Kidney (tissue), 14 donors: Measurements from ENCODE around the gene CRTAC1. TPM values are rescaled to one million over a fixed set of nuclear protein-coding genes. Genes with fewer than 3 reads are reported as not detected.

ENCODE experiments used
- DNase-seq, 5 donors: peaks; one replicate each; pipeline ENCODE4 v3.0.0-alpha.2; 2013 to 2020
- FAIRE-seq: peaks from 2 replicates; lab custom pipeline; 2012; peaks lifted over from hg19 to GRCh38; lab: Jason Lieb, UNC
- H3K27ac ChIP-seq, 2 donors: one replicate each; pipeline ENCODE4 v1.7.0; 2013; ENCODE audit warnings: low read depth in 2 of 2, low read length in 2 of 2, inconsistent platforms in 1 of 2
- H3K27me3 ChIP-seq: one replicate; pipeline ENCODE4 v1.7.1; 2013; ENCODE audit warnings: low read length, inconsistent platforms; ENCODE audit not compliant: control insufficient read depth, insufficient read depth
- H3K36me3 ChIP-seq, 3 donors: one replicate each; pipeline versions ENCODE4 v1.7.0 to v1.7.1; 2013; ENCODE audit warnings: low read length in 3 of 3, control low read depth in 1 of 3, inconsistent platforms in 1 of 3; ENCODE audit not compliant: insufficient read depth in 3 of 3, control insufficient read depth in 2 of 3
- H3K4me1 ChIP-seq, 3 donors: one replicate each; pipeline versions ENCODE4 v1.7.0 to v1.7.1; 2013; ENCODE audit warnings: low read length in 3 of 3, inconsistent platforms in 1 of 3, low read depth in 1 of 3; ENCODE audit not compliant: control insufficient read depth in 2 of 3, insufficient read depth in 2 of 3
- H3K4me3 ChIP-seq, 3 donors: one replicate each; pipeline versions ENCODE4 v1.7.0 to v1.8.1; 2013; ENCODE audit warnings: low read length in 3 of 3, control low read depth in 1 of 3, inconsistent platforms in 1 of 3
- H3K9ac ChIP-seq, 3 donors: one replicate each; pipeline versions ENCODE4 v1.7.0 to v1.7.1; 2013; ENCODE audit warnings: low read length in 3 of 3, control low read depth in 1 of 3, inconsistent platforms in 1 of 3
- H3K9me3 ChIP-seq, 3 donors: one replicate each; pipeline versions ENCODE4 v1.7.0 to v1.7.1; 2013; ENCODE audit warnings: low read length in 3 of 3, control low read depth in 1 of 3, inconsistent platforms in 1 of 3; ENCODE audit not compliant: control insufficient read depth in 2 of 3, insufficient read depth in 1 of 3
- CTCF ChIP-seq: IDR thresholded peaks from 3 replicates; pipeline ENCODE4 v1.5.1; 2012; ENCODE audit warnings: mild to moderate bottlenecking, moderate library complexity, borderline replicate concordance; ENCODE audit not compliant: insufficient read depth; ENCODE audit errors: extremely low read depth
- intact Hi-C: fragments of 100-400 bp; cut with DNase I; formaldehyde crosslinking; loops from one replicate; pipeline ENCODE4 v1.11.1; 2022
- polyA plus RNA-seq: library from polyadenylated mRNA; stranded (reverse); fragments of 350-450 nt; fragmentation: Illumina TruSeq; extraction: RNeasy Lipid Tissue Mini Kit (QIAGEN cat#74804); gene quantifications from one replicate; pipeline ENCODE4 v1.2.3, GENCODE V29; 2014; ENCODE audit warnings: low read depth, low replicate concordance; ENCODE audit not compliant: insufficient read depth
- total RNA-seq: library from RNA; stranded (reverse); fragmentation: NEBNext Ultra II Directional; extraction: Animal tissue kit (Norgen Biotek cat#: 25700); gene quantifications from one replicate; pipeline ENCODE4 v1.2.1, GENCODE V29; 2021
- donor health status: control.
- donor health status: control.
- donor health status: control.
- donor health status: control.
- donor health status: control.
- donor health status: DM: yes; HTN: yes; CAD: no.
- donor health status: Normal renal cell carcinoma (clear cell type).

CRTAC1 gene
- total and polyA plus RNA-seq, 2 donors from 2014 or later = 6.1 to 7.2 TPM

- FAIRE-seq = no peak
- Histone ChIP-seq H3K27ac (no peak overlapping the region), H3K36me3 (no peaks in the 10 kb centered on the region), H3K9me3 (no peaks in the 10 kb centered on the region), H3K4me1 (peaks cover 0 to 3% (median 0%) of the 10 kb centered on the region in 3 donors), H3K4me3 (no peak overlapping the region), H3K27me3 (no peaks in the 10 kb centered on the region), H3K9ac (no peak overlapping the region)
- TF ChIP-seq CTCF = no peak
- DNase-seq = no peak
- intact Hi-C loops = no loop called here
Measured at GRCh38 chr10:97867220-97867800, 163.1 kb downstream of the CRTAC1 start.

DNA sequence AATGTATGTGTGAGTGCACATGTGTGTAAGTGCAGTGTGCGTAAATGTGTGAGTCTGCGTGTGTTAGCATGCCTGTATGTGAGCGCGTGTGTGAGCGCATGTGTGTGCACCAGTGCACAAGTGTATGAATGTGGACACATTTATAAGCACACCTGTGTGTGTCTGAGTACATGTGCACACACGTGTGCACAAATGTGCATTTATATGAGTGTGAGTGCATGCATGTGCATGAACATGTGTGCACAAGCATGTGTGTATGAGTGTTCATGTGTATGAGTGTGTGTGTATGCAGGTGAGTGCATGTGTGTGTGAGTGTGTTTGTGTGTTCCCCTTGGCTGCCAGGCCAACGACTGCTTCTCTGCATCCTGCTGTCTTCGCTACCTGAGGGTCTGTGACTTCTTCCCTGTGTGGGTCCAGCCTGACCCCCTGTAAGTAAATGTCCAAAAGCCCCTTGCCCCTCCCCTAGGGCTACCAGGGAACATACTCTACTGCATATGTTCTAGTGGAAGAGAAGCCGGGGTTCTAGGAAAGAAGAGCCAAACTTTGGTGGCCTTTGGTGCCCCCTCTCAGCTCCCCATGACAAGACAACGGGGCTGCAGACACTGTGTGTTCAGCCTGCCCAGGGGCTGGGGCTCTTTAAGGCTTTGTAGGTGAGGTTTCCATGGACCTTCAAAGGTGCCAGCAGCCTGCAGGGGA is 163.7 kb downstream of the CRTAC1 start:
- no peaks in the 10 kb centered on the region for H3K9me3 ChIP-seq
- H3K27me3 ChIP-seq = no peaks in the 10 kb centered on the region
- intact Hi-C loops = no loop called here
- TF ChIP-seq CTCF = no peak
- no peak for FAIRE-seq
- no peak overlapping the region for H3K9ac ChIP-seq
- H3K27ac ChIP-seq = no peak overlapping the region
- peaks cover 0 to 3% (median 0%) of the 10 kb centered on the region in 3 donors for H3K4me1 ChIP-seq
- H3K36me3 ChIP-seq = no peaks in the 10 kb centered on the region
- H3K4me3 ChIP-seq = no peak overlapping the region
- no peak for DNase-seq

DNA sequence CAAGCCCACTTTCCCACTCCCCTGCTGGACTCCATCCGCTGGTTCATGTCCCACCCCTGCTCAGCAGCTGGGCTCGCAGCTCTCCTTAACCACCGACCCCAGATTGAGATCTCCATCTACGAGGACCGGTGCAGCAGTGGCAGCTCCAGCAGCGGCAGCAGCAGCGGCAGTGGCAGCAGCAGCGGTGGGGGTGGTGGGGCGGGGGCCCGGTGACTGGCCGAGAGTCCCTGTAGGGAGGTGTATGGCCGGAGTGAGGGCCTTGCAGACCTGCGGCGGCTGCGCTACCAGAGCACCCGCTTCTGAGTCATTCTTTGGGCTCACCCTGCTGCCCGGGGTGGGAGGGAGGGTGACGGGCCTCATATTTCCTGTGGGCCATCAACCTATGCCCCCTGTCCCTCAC is 164.9 kb downstream of the CRTAC1 start:
- H3K4me3 ChIP-seq = no peak overlapping the region
- no peaks in the 10 kb centered on the region for H3K9me3 ChIP-seq
- no peak overlapping the region for H3K27ac ChIP-seq
- no peaks in the 10 kb centered on the region for H3K36me3 ChIP-seq
- H3K27me3 ChIP-seq = no peaks in the 10 kb centered on the region
- intact Hi-C loops = no loop called here
- TF ChIP-seq CTCF = no peak
- H3K9ac ChIP-seq = no peak overlapping the region
- FAIRE-seq = no peak
- peaks cover 0 to 3% (median 0%) of the 10 kb centered on the region in 3 donors for H3K4me1 ChIP-seq
- peak in 1 of 5 donors; percentile 66 for DNase-seq
